CD4-positive, CD25-positive, alpha-beta regulatory T cell (primary cell): Measurements from ENCODE around the gene LIMCH1. TPM values are rescaled to one million over a fixed set of nuclear protein-coding genes. Genes with fewer than 3 reads are reported as not detected.

Source experiments
- ATAC-seq, 2 donors: fragments of 150-1000 bp; cut with Tn5 transposase; one replicate each; pipeline ENCODE4 v1.10.0; 2021; ENCODE audit warnings: low read depth in 2 of 2, moderate number of reproducible peaks in 2 of 2, moderate library complexity in 1 of 2
- DNase-seq, 3 donors: peaks; one replicate each; pipeline versions ENCODE4 v3.0.0 to v3.0.0-alpha.2; 2012 to 2022; ENCODE audit warnings: mixed read lengths in 1 of 3
- H3K27ac ChIP-seq: one replicate; pipeline ENCODE4 v1.7.0; 2013; ENCODE audit warnings: mild to moderate bottlenecking, low read length; ENCODE audit not compliant: insufficient read depth, poor library complexity, severe bottlenecking
- H3K27me3 ChIP-seq: one replicate; pipeline ENCODE4 v1.7.0; 2013; ENCODE audit warnings: low read length; ENCODE audit not compliant: control insufficient read depth, insufficient read depth
- H3K36me3 ChIP-seq: one replicate; pipeline ENCODE4 v1.7.0; 2013; ENCODE audit warnings: mild to moderate bottlenecking, low read length, moderate library complexity; ENCODE audit not compliant: control insufficient read depth, insufficient read depth
- H3K4me1 ChIP-seq: 2 replicates; pipeline ENCODE4 v1.7.0; 2013; ENCODE audit warnings: mild to moderate bottlenecking, low read length; ENCODE audit not compliant: insufficient read depth, control insufficient read depth, poor library complexity, severe bottlenecking
- H3K4me3 ChIP-seq: one replicate; pipeline ENCODE4 v1.7.0; 2013; ENCODE audit warnings: low read depth, mild to moderate bottlenecking, low read length, moderate library complexity
- H3K9me3 ChIP-seq, 2 experiments: 1 replicate in 1 of 2; 2 replicates in 1 of 2; pipeline ENCODE4 v1.7.0; 2013; ENCODE audit warnings: low read length in 2 of 2, mild to moderate bottlenecking in 1 of 2, moderate library complexity in 1 of 2; ENCODE audit not compliant: control insufficient read depth in 2 of 2
- H3K27ac Mint-ChIP-seq, 3 donors: one replicate each; pipeline ENCODE4 v1.8.0; 2020 to 2022; ENCODE audit warnings: mild to moderate bottlenecking in 3 of 3, mixed read lengths in 3 of 3, moderate library complexity in 2 of 3
- H3K27me3 Mint-ChIP-seq: one replicate; pipeline ENCODE4 v1.8.0; 2022; ENCODE audit warnings: mild to moderate bottlenecking, mixed read lengths
- H3K36me3 Mint-ChIP-seq: one replicate; pipeline ENCODE4 v1.8.0; 2020; ENCODE audit warnings: mixed read lengths
- H3K4me1 Mint-ChIP-seq, 4 donors: one replicate each; pipeline ENCODE4 v1.8.0; 2020 to 2022; ENCODE audit warnings: mixed read lengths in 4 of 4, mild to moderate bottlenecking in 1 of 4
- H3K4me3 Mint-ChIP-seq, 4 donors: one replicate each; pipeline ENCODE4 v1.8.0; 2020 to 2022; ENCODE audit warnings: mild to moderate bottlenecking in 4 of 4, mixed read lengths in 4 of 4, moderate library complexity in 3 of 4
- H3K9me3 Mint-ChIP-seq, 7 donors: one replicate each; pipeline ENCODE4 v1.8.0; 2020 to 2022; ENCODE audit warnings: mixed read lengths in 7 of 7, mild to moderate bottlenecking in 3 of 7, moderate library complexity in 2 of 7
- polyA plus RNA-seq, 4 donors: library from polyadenylated mRNA; unstranded; fragments of 300-500 nt; fragmentation: Illumina TruSeq; gene quantifications; one replicate each; pipeline ENCODE4 v1.2.3, GENCODE V29; 2021
- total RNA-seq: library from RNA; stranded (reverse); gene quantifications from one replicate; pipeline ENCODE4 v1.2.3, GENCODE V29; 2022

Gene LIMCH1
- total and polyA plus RNA-seq, 5 donors from 2014 or later, result 0.07 TPM; not detected in 4

DNA sequence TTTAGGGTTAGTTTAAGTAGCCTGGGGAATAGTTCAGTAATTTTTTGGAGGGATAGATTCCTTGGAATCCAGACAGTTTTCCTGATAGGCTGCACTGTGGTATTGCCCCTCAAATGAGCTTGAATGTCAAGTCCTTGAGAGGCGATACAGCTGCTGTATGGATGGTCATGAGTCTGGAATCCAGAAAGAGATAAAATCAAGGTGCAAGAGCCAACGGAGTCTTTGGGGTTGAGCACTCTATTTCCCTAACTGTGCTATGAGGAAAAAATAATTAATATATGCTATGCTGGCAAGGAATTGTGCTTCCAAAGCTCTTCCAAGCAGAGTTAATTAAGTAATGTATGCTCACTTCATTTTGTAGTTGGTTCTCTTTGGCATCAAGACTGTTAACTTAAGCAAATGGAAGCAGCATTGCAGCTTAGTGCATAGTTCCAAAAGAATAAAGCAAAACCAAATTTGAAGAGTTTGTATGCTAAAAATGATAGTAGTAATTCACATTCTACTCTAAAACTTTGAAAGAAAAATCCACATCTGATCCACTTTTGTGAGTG, 48.8 kb downstream of the LIMCH1 start:
- Mint-ChIP-seq H3K9me3 (peaks cover 0 to 9% (median 6%) of the 10 kb centered on the region in 7 donors), H3K36me3 (no peaks in the 10 kb centered on the region), H3K27me3 (no peaks in the 10 kb centered on the region), H3K27ac (no peak overlapping the region), H3K4me3 (no peak overlapping the region), H3K4me1 (no peaks in the 10 kb centered on the region)
- H3K4me1 ChIP-seq, result no peaks in the 10 kb centered on the region
- H3K27ac ChIP-seq, result no peak overlapping the region
- no peaks in the 10 kb centered on the region for H3K9me3 ChIP-seq
- no peak for ATAC-seq
- no peak for DNase-seq
- no peaks in the 10 kb centered on the region for H3K27me3 ChIP-seq
- H3K36me3 ChIP-seq, result no peaks in the 10 kb centered on the region
- no peak overlapping the region for H3K4me3 ChIP-seq

DNA sequence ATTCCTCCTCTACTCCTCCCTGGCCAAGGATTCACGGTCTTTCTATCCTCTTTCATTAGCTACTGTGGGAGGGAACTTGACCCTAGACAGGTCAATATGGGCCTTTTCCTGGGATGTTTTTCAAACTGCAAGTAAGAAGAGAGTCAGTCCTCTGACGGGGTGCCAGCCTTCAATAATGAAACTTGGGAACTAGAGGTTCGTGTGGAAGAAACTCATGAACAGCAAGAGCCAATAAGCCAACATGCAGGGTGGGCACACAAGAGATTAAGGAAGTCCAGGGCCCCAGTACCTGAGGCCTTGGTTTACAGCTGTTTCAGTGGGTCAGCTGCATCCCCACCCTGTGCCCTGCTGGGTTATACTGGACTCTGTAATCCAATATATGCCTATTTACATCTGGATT, 49.3 kb downstream of the LIMCH1 start:
- H3K36me3 ChIP-seq, result no peaks in the 10 kb centered on the region
- H3K27me3 Mint-ChIP-seq, result no peaks in the 10 kb centered on the region

DNA sequence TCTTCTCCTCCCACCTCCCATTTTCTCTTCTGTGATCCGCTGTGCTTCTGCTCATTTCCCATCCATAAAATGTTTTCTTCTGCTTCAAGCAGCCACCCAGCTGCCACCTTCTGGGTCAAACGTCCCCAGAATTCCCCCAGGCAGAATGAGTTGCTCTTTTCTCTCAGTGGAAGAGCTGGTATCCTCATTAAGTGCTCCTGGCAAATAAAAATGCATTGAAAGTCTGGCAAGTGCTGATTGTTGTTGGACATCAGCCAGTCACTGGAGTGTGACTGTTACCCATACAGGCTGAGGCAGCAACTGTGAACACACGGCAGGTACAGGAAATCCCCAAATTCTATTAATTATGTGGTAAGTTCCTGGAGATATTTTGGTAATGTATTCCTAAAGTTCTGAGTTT, 52.6 kb downstream of the LIMCH1 start:
- Histone ChIP-seq H3K9me3 (no peaks in the 10 kb centered on the region), H3K4me3 (no peak overlapping the region), H3K36me3 (no peaks in the 10 kb centered on the region), H3K27me3 (no peaks in the 10 kb centered on the region), H3K27ac (no peak overlapping the region), H3K4me1 (no peaks in the 10 kb centered on the region)
- Mint-ChIP-seq H3K27me3 (peaks cover 8% of the 10 kb centered on the region), H3K4me1 (peaks cover 0 to 5% (median 0%) of the 10 kb centered on the region in 4 donors), H3K4me3 (no peak overlapping the region), H3K27ac (no peak overlapping the region), H3K36me3 (no peaks in the 10 kb centered on the region), H3K9me3 (peaks cover 0 to 4% (median 2%) of the 10 kb centered on the region in 7 donors)
- ATAC-seq (no peak), DNase-seq (no peak)

More for the DNA sequence above, 49.3 kb downstream of the LIMCH1 start:
- Histone ChIP-seq H3K27me3 (no peaks in the 10 kb centered on the region), H3K4me3 (no peak overlapping the region), H3K4me1 (no peaks in the 10 kb centered on the region), H3K9me3 (no peaks in the 10 kb centered on the region), H3K27ac (no peak overlapping the region)
- ATAC-seq, result no peak
- Mint-ChIP-seq H3K9me3 (peaks cover 0 to 9% (median 6%) of the 10 kb centered on the region in 7 donors), H3K4me1 (no peaks in the 10 kb centered on the region), H3K4me3 (no peak overlapping the region), H3K36me3 (no peaks in the 10 kb centered on the region), H3K27ac (no peak overlapping the region)
- DNase-seq, result no peak

DNA sequence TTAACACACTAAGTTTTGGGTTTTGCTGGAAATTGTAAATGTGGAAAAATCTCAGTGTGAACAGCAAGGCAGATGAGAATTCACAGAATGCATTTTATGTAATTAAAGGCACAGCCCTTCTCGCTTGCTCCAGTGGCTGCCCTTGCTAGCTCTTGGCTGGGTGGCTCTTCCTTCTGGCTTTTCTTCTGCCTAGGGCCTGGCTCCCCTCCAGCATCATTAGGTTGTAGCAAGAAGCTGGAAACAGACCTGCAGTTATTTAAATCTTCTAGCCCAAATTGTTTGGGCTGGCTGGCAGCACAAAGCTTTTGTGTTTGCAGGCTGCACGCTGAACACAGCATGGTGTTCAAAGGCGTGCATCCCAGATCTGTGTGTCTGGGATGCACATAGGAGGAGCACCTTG, 56.5 kb downstream of the LIMCH1 start:
- H3K36me3 Mint-ChIP-seq, result no peaks in the 10 kb centered on the region
- no peak for ATAC-seq

DNA sequence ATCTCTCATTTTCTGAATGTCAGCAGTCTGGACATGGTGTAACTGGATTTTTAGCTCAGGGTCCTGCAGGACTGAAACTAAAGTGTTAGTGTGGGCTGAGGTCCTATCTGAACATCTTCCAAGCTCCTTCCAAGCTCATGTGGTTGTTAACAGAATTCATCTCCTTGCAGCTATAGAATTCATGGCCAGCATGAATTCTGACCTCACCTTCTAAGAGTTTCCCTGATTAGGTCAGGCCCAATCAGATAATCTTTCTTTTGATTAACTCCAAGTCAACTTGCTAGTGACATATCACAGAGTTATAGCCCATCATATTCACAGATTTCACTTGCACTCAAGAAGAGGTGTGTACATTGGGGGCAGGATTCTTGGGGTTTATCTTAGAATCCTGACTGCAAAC, 59.5 kb downstream of the LIMCH1 start:
- Mint-ChIP-seq H3K36me3 (no peaks in the 10 kb centered on the region), H3K27me3 (peaks cover 8% of the 10 kb centered on the region), H3K9me3 (peaks cover 0 to 4% (median 2%) of the 10 kb centered on the region in 7 donors), H3K27ac (no peak overlapping the region), H3K4me1 (peaks cover 0 to 5% (median 0%) of the 10 kb centered on the region in 4 donors), H3K4me3 (no peak overlapping the region)
- H3K4me1 ChIP-seq, result no peaks in the 10 kb centered on the region
- no peaks in the 10 kb centered on the region for H3K27me3 ChIP-seq
- no peak overlapping the region for H3K4me3 ChIP-seq
- H3K36me3 ChIP-seq, result no peaks in the 10 kb centered on the region
- ATAC-seq (no peak), DNase-seq (no peak)
- H3K9me3 ChIP-seq, result no peaks in the 10 kb centered on the region
- H3K27ac ChIP-seq, result no peak overlapping the region

More for the DNA sequence above, 56.5 kb downstream of the LIMCH1 start:
- Mint-ChIP-seq H3K4me3 (no peak overlapping the region), H3K9me3 (peaks cover 0 to 4% (median 0%) of the 10 kb centered on the region in 7 donors), H3K4me1 (peaks cover 0 to 5% (median 0%) of the 10 kb centered on the region in 4 donors), H3K27ac (no peak overlapping the region), H3K27me3 (peaks cover 8% of the 10 kb centered on the region)
- Histone ChIP-seq H3K4me1 (no peaks in the 10 kb centered on the region), H3K27me3 (no peaks in the 10 kb centered on the region), H3K27ac (no peak overlapping the region), H3K36me3 (no peaks in the 10 kb centered on the region), H3K9me3 (no peaks in the 10 kb centered on the region), H3K4me3 (no peak overlapping the region)
- DNase-seq, result no peak

DNA sequence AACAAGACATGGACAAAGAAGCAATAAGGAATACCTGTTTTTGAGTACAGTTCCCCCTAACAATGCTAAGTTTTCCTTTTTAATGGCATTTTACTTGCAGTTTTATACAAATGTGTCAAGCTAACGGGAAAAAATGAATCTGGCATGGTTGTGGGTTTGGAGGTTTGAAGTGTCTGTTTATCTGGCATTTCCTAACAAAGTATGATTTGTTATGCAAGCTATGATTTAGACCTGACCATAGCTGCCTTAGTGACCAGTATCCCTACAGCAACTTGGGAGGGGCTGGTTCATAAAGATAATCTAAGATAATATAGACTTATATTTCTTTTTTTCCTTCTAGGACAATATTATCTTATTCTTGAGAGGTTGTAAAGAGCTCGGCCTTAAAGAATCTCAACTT, 60.6 kb downstream of the LIMCH1 start:
- H3K4me1 ChIP-seq, result no peaks in the 10 kb centered on the region
- H3K36me3 Mint-ChIP-seq, result no peaks in the 10 kb centered on the region
- no peak overlapping the region for H3K27ac ChIP-seq
- no peak overlapping the region for H3K4me3 ChIP-seq
- peaks cover 0 to 4% (median 2%) of the 10 kb centered on the region in 7 donors for H3K9me3 Mint-ChIP-seq
- no peaks in the 10 kb centered on the region for H3K27me3 ChIP-seq
- H3K4me1 Mint-ChIP-seq, result peaks cover 0 to 5% (median 0%) of the 10 kb centered on the region in 4 donors
- DNase-seq (no peak), ATAC-seq (no peak)
- H3K4me3 Mint-ChIP-seq, result no peak overlapping the region
- peaks cover 8% of the 10 kb centered on the region for H3K27me3 Mint-ChIP-seq
- H3K27ac Mint-ChIP-seq, result no peak overlapping the region
- H3K36me3 ChIP-seq, result no peaks in the 10 kb centered on the region
- H3K9me3 ChIP-seq, result no peaks in the 10 kb centered on the region

DNA sequence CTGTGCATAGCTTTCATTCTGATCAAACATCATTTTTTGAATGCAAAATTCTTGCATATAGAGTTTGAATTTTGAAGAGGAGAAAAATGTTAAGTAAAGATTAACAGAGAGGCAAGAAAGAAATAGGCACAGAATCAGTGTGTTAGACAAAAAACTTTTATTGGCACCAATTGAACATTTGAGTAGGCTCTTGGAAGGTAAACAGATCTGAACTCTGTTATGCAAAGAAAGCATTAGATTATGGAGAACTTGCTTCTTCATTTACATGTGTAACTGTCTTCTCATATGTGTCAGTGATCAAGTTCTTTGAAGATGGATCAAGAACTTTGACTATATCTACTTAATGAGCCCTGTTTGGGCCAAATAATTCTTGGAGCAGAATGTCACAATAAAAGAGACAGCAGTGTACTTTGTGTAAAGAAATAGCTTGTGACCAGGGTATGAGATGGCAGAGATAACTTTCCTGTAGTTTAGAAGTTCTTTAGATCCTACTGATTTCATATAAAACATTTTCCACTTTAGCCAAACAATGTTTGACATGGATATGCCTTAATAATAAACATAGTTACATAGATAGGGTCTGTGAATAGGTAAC, 61.3 kb downstream of the LIMCH1 start:
- Mint-ChIP-seq H3K36me3 (no peaks in the 10 kb centered on the region), H3K27ac (no peak overlapping the region), H3K9me3 (peaks cover 0 to 4% (median 2%) of the 10 kb centered on the region in 7 donors), H3K4me1 (peaks cover 0 to 5% (median 0%) of the 10 kb centered on the region in 4 donors), H3K4me3 (no peak overlapping the region), H3K27me3 (peaks cover 8% of the 10 kb centered on the region)
- H3K27ac ChIP-seq, result no peak overlapping the region
- no peaks in the 10 kb centered on the region for H3K9me3 ChIP-seq
- H3K4me1 ChIP-seq, result no peaks in the 10 kb centered on the region
- H3K27me3 ChIP-seq, result no peaks in the 10 kb centered on the region
- no peaks in the 10 kb centered on the region for H3K36me3 ChIP-seq
- H3K4me3 ChIP-seq, result no peak overlapping the region
- DNase-seq, result no peak
- no peak for ATAC-seq
